Upper lobe of left lung (tissue), 4 donors: Measurements from ENCODE around the gene PTPRD.

Source experiments
- CTCF ChIP-seq, 6 experiments: fragments of 450-650 bp in 4 of 6; fragments of 200-600 bp in 2 of 6; sonication (generic) in 2 of 6; IDR thresholded peaks; one replicate each; pipeline ENCODE4 v1.5.1; 2016 to 2019; ENCODE audit warnings: antibody characterized with exemption in 6 of 6
- POLR2AphosphoS5 ChIP-seq, 2 donors: sonication (generic); formaldehyde crosslinking; IDR thresholded peaks; one replicate each; pipeline ENCODE4 v1.5.1; 2017; ENCODE audit warnings: antibody characterized with exemption in 2 of 2

GRCh38 chr9:8684978-8685708, 1927.7 kb downstream of the PTPRD start:
- TF ChIP-seq CTCF (IDR thresholded peaks at IDR 0.05): no peak
- no peak for TF ChIP-seq POLR2AphosphoS5 (IDR thresholded peaks at IDR 0.05)
